ENCODE results near the gene PHACTR1.

GRCh38 chr6:13066820-13067219, 350.3 kb downstream of the PHACTR1 start:
- TF ChIP-seq, protein P1, sequence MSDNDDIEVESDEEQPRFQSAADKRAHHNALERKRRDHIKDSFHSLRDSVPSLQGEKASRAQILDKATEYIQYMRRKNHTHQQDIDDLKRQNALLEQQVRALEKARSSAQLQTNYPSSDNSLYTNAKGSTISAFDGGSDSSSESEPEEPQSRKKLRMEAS (IDR thresholded peaks at IDR 0.05): no peak
- no peak for TF ChIP-seq RAD21 (IDR thresholded peaks at IDR 0.05; ENCODE audit: low read depth)
- no peak for TF ChIP-seq EP300 (IDR thresholded peaks at IDR 0.05; ENCODE audit: borderline replicate concordance)
- no peak for TF ChIP-seq REST (IDR thresholded peaks at IDR 0.05; ENCODE audit: low read depth)
- TF ChIP-seq YY1 (IDR thresholded peaks at IDR 0.05; ENCODE audit: low read depth): no peak

Data from Ishikawa (cell line).